Prostate gland (tissue), 2 donors: ENCODE measurements around the gene MED15.

ENCODE experiments used
- POLR2A ChIP-seq: fragments of 450-650 bp; IDR thresholded peaks from one replicate; pipeline ENCODE4 v1.6.1; 2016; ENCODE audit warnings: antibody characterized with exemption, mild to moderate bottlenecking
- POLR2AphosphoS5 ChIP-seq: sonication (generic); formaldehyde crosslinking; IDR thresholded peaks from one replicate; pipeline ENCODE4 v1.6.1; 2017; ENCODE audit warnings: antibody characterized with exemption
- TF ChIP-seq, protein P1 (sequence below), 4 experiments: fragments of 200-600 bp in 2 of 4; fragments of 450-650 bp in 2 of 4; sonication (generic) in 2 of 4; IDR thresholded peaks; 1 replicate in 3 of 4; 2 replicates in 1 of 4; pipeline ENCODE4 v1.5.1; 2016 to 2019; ENCODE audit warnings: antibody characterized with exemption in 4 of 4, mild to moderate bottlenecking in 2 of 4, moderate library complexity in 2 of 4

DNA sequence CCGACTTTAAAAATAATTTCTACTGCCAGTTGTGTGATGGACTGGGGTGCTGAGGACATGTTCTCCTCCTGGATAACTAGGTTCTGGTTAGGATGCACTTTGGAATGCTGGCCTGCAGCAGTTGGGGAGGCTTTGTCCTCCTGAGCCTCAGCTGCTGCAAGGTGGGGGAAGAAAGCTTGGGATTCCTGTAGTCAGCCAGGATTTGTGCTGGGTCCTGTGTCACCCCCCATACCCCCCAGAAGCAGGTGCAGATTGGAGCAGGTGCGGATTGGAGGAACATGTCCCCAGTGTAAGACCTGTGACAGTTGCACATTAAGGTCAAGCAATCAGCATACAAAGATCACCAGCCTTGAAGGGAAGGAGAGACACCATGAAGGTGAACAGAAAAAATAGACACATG lies 51.1 kb downstream of the MED15 start:
- TF ChIP-seq, protein P1, sequence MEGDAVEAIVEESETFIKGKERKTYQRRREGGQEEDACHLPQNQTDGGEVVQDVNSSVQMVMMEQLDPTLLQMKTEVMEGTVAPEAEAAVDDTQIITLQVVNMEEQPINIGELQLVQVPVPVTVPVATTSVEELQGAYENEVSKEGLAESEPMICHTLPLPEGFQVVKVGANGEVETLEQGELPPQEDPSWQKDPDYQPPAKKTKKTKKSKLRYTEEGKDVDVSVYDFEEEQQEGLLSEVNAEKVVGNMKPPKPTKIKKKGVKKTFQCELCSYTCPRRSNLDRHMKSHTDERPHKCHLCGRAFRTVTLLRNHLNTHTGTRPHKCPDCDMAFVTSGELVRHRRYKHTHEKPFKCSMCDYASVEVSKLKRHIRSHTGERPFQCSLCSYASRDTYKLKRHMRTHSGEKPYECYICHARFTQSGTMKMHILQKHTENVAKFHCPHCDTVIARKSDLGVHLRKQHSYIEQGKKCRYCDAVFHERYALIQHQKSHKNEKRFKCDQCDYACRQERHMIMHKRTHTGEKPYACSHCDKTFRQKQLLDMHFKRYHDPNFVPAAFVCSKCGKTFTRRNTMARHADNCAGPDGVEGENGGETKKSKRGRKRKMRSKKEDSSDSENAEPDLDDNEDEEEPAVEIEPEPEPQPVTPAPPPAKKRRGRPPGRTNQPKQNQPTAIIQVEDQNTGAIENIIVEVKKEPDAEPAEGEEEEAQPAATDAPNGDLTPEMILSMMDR (IDR thresholded peaks at IDR 0.05) = no peak
- TF ChIP-seq POLR2A = no peak
- no peak for TF ChIP-seq POLR2AphosphoS5
